ENCODE data around the gene ADAT2.

ADAT2 gene

DNA sequence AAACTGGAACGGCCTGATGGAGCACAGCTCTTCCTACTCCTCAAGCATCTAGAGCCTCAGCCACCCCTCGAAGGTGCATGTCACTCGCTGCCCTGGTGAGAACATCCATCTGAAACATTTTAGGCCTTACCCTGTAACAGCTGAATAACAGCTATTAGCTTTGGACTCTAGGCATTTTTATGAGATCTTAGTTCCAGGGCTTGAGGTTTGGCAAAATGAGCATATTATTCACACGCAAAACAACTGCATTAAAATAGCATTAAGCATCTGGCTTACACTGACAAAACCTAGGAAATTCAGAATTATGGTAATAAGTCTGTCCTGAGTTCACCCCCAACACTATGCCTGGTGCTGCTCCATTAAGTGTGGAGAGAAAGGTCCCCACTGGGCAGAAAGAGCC lies 56.1 kb downstream of the ADAT2 start:
- TF ChIP-seq, protein P1, sequence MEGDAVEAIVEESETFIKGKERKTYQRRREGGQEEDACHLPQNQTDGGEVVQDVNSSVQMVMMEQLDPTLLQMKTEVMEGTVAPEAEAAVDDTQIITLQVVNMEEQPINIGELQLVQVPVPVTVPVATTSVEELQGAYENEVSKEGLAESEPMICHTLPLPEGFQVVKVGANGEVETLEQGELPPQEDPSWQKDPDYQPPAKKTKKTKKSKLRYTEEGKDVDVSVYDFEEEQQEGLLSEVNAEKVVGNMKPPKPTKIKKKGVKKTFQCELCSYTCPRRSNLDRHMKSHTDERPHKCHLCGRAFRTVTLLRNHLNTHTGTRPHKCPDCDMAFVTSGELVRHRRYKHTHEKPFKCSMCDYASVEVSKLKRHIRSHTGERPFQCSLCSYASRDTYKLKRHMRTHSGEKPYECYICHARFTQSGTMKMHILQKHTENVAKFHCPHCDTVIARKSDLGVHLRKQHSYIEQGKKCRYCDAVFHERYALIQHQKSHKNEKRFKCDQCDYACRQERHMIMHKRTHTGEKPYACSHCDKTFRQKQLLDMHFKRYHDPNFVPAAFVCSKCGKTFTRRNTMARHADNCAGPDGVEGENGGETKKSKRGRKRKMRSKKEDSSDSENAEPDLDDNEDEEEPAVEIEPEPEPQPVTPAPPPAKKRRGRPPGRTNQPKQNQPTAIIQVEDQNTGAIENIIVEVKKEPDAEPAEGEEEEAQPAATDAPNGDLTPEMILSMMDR (IDR thresholded peaks at IDR 0.05; ENCODE audit: borderline replicate concordance, control extremely low read depth, extremely low read depth, insufficient read depth, missing control alignments) = no peak
- DNase-seq (ENCODE audit: low spot score) = no peak
- in situ Hi-C loops (cut with MboI; ENCODE audit: low sequenced_read_pairs, unreplicated experiment) = no loop called here

DNA sequence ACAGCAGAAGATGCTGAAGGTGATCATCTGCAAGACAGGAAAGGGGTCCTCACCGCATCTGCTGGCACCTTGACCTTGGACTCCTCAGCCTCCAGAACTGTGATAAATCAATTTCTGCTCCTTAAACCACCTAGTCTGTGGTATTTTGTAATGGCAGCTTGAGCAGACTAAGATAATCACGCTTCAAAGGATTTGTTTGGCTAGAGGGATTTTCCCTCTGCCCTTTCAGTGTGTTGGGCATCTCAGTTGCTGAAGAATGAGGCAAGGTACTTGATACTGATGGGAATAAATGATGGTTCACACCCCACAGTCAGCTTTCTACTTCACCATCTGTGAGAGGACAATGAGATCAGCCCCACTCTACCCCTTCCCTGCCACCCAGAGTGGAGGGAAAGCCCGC lies 60.2 kb downstream of the ADAT2 start:
- TF ChIP-seq, protein P1 (IDR thresholded peaks at IDR 0.05; ENCODE audit: borderline replicate concordance, control extremely low read depth, extremely low read depth, insufficient read depth, missing control alignments) = no peak
- in situ Hi-C loops (cut with MboI; ENCODE audit: low sequenced_read_pairs, unreplicated experiment) = no loop called here
- DNase-seq (ENCODE audit: low spot score) = no peak

DNA sequence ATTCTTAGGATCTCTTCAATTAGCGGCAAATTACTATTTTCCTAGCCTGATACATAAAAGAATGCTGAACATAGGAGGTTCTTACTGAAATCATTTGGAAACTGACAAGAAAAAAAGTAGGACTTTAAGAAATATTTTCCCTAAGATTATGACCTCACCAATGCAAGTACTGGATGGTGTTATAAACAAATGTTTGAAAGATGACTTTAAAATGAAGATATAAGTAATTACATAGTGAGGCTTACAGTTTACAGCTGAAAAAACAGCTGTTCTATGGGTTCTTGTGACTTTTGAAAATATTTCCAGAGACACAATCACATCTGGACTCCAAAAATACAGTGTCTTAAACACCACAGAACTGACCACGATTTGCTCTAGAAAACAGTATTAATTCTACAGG lies 64.9 kb downstream of the ADAT2 start:
- TF ChIP-seq, protein P1 (IDR thresholded peaks at IDR 0.05; ENCODE audit: borderline replicate concordance, control extremely low read depth, extremely low read depth, insufficient read depth, missing control alignments) = no peak
- in situ Hi-C loops (cut with MboI; ENCODE audit: low sequenced_read_pairs, unreplicated experiment) = no loop called here
- DNase-seq (ENCODE audit: low spot score) = no peak

DNA sequence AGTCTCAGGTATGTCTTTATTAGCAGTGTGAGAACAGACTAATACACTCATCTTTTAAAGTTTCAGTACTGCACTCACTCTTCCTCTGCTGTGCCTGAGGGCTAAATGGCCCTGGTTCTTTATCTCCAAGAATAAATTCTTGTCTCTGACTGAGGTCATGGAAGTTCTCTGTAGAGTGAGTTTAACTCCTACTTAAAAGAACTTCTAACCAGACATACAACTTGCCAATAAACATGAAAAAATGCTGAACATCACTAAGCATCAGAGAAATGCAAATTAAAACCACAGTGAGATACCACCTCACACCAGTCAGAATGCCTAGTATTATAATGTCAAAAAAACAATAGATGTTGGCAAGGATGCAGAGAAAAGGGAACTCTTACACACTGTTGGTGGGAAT lies 73.6 kb downstream of the ADAT2 start:
- in situ Hi-C loops (cut with MboI; ENCODE audit: low sequenced_read_pairs, unreplicated experiment) = no loop called here
- TF ChIP-seq, protein P1 (IDR thresholded peaks at IDR 0.05; ENCODE audit: borderline replicate concordance, control extremely low read depth, extremely low read depth, insufficient read depth, missing control alignments) = no peak
- no peak for DNase-seq (ENCODE audit: low spot score)

DNA sequence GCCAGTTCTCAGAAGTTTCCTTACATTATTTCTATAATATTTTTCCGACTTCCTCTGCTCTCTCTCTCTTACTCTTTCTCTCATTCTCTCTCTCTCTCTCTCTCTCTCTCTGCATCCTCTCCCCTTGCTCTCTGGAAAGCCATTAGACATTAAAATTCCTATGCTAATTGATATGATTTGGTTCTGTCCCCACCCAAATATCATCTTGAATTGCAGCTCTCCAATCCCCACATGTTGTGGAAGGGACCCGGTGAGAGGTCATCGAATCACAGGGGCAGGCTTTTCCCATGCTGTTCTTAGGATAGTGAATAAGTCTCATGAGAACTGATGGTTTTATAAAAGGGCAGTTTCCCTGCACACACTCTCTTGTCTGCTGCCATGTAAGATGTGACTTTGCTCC lies 74.1 kb downstream of the ADAT2 start:
- no peak for DNase-seq (ENCODE audit: low spot score)
- TF ChIP-seq, protein P1 (IDR thresholded peaks at IDR 0.05; ENCODE audit: borderline replicate concordance, control extremely low read depth, extremely low read depth, insufficient read depth, missing control alignments) = no peak
- in situ Hi-C loops (cut with MboI; ENCODE audit: low sequenced_read_pairs, unreplicated experiment) = no loop called here

DNA sequence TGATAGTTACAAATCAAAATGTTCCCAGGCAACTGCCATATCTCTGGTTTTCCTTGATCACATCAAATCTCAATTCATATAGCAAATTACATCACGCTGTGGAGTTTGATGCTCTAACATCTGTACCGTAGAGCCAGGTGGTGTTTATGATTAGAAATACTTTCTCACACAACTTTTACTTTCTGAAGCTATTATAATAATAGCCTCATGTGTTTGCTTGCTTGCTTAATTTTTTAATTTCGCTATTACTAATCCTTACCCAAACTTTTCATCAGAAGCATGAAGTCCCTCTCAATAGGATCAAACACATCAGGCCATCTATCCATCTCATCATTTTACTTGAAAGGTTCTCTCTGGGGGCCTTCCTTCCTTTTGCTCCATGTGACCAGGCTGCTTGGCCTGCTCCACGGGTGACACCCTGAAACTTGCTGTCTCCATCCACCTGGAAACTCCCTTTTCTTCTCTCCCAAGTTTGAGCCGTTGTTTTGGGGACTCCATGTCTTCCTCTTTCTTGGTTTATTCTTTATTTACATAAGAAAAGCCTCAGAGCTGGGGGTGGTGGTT lies 75.4 kb downstream of the ADAT2 start:
- no peak for DNase-seq (ENCODE audit: low spot score)
- TF ChIP-seq, protein P1 (IDR thresholded peaks at IDR 0.05; ENCODE audit: borderline replicate concordance, control extremely low read depth, extremely low read depth, insufficient read depth, missing control alignments) = no peak
- in situ Hi-C loops (cut with MboI; ENCODE audit: low sequenced_read_pairs, unreplicated experiment) = no loop called here

DNA sequence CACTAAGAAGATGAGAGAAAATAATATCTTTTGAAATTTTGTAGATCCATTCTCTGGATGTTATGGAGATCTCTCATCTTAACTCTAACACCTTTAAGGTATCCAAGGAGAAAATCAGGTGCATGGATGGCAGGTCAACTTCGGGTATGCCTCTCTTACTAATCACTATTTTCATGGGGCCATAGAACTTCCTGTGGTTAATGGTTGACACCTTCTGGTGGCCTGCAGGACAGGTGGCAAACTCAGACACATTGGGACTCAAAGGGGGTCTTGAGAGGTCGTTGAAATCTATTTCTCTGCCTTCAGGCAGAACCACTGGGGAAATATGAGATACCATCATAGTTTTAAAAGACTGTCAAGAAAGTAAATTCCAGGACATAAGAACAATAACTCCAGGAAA lies 76.5 kb downstream of the ADAT2 start:
- DNase-seq (ENCODE audit: low spot score) = no peak
- in situ Hi-C loops (cut with MboI; ENCODE audit: low sequenced_read_pairs, unreplicated experiment) = no loop called here
- TF ChIP-seq, protein P1 (IDR thresholded peaks at IDR 0.05; ENCODE audit: borderline replicate concordance, control extremely low read depth, extremely low read depth, insufficient read depth, missing control alignments) = peak; percentile 5

All from GM13976 (cell line).